Measurements from ENCODE around the gene CCT4. TPM values are rescaled to one million over a fixed set of nuclear protein-coding genes. Genes with fewer than 3 reads are reported as not detected.
"Not testable (repeated sequence)": the region's sequence is repeated elsewhere in the genome, so short reads cannot be mapped to it uniquely, and the experiment has no call there.

CCT4 gene
- total RNA-seq, 2 experiments from 2014 or later: 196 to 232 TPM

DNA sequence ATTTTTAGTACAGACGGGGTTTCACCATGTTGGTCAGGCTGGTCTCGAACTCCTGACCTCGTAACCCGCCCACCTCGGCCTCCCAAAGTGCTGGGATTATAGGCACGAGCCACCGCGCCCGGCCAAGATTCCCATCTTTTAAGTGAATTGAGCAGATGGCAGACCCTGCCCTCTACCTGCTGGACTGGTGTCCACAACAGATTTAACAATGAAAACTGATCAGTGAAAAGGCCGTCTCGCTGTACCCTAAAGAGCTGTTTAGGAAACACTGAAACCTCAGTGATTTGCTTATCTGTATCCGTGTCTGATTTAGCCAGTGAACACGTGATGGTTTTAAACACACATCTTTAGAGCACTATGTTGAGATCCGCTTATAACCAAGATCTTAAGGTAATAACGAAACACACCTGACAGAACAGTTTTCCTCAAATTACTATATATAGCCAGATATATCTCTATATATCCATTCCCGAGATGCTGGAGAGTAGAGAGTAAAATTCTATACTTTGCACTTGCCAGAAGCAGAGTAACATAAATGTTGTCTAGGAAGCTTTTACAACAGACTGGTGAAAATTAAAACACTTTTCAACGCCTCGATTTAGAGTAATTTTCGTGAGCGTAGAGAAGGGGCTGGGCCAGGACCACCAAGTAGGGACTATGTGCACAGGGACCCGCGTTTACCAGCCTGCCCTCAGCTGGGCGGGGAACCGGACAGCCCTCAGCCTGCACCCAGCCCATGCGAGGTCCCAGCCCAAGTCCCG is 35.2 kb downstream of the CCT4 start:
- POLR2A ChIA-PET: interaction anchor here (0.5 to 1.3 kb wide), 6 partner anchors 9 to 554 kb away, joined by 3 to 6 read pairs (median 4); no protein-coding TSS in a partner anchor
- intact Hi-C loops (cut with micrococcal nuclease; ENCODE audit: unreplicated experiment): loop anchor here (1.0 kb wide), 1 partner anchor 158 kb away; no protein-coding TSS in a partner anchor
- H3K4me1 ChIP-seq (ENCODE audit: insufficient read depth, low read length, poor library complexity, severe bottlenecking): peaks cover 20% of the 10 kb centered on the region
- no peaks in the 10 kb centered on the region for H4K20me1 ChIP-seq (ENCODE audit: insufficient read depth, low read length)
- peak overlapping the region; percentile 91 for H2AFZ ChIP-seq (ENCODE audit: low read length)
- DNase-seq (ENCODE audit: low spot score): peak; percentile 33
- no peaks in the 10 kb centered on the region for H3K9me3 ChIP-seq (ENCODE audit: low read length)
- H3K36me3 ChIP-seq (ENCODE audit: insufficient read depth, low read length): no peaks in the 10 kb centered on the region
- no peaks in the 10 kb centered on the region for H3K9me2 ChIP-seq (ENCODE audit: insufficient read depth, low read length)
- CTCF ChIA-PET (ENCODE audit: unreplicated experiment): interaction anchor here (0.5 kb wide), 1 partner anchor 21 kb away, joined by 3 read pairs; no protein-coding TSS in a partner anchor
- BruUV-seq (replicated peaks): no TSS peak
- TF ChIP-seq EZH2phosphoT487 (IDR thresholded peaks at IDR 0.05; ENCODE audit: borderline replicate concordance, low read depth, low read length): no peak
- TF ChIP-seq, protein P1, sequence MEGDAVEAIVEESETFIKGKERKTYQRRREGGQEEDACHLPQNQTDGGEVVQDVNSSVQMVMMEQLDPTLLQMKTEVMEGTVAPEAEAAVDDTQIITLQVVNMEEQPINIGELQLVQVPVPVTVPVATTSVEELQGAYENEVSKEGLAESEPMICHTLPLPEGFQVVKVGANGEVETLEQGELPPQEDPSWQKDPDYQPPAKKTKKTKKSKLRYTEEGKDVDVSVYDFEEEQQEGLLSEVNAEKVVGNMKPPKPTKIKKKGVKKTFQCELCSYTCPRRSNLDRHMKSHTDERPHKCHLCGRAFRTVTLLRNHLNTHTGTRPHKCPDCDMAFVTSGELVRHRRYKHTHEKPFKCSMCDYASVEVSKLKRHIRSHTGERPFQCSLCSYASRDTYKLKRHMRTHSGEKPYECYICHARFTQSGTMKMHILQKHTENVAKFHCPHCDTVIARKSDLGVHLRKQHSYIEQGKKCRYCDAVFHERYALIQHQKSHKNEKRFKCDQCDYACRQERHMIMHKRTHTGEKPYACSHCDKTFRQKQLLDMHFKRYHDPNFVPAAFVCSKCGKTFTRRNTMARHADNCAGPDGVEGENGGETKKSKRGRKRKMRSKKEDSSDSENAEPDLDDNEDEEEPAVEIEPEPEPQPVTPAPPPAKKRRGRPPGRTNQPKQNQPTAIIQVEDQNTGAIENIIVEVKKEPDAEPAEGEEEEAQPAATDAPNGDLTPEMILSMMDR (conservative IDR thresholded peaks at IDR 0.05; ENCODE audit: low read length): no peak; the same call in 1 of the 2 replicates
- peak overlapping the region; percentile 74 for H3K4me3 ChIP-seq (ENCODE audit: low read depth, low read length, poor library complexity, severe bottlenecking)
- peak overlapping the region; percentile 78 for H3K4me2 ChIP-seq (ENCODE audit: low read length)
- no peaks in the 10 kb centered on the region for H3K79me2 ChIP-seq (ENCODE audit: insufficient read depth, low read depth, low read length)
- H3K27ac ChIP-seq (ENCODE audit: low read depth, low read length, poor library complexity, severe bottlenecking): peak overlapping the region; percentile 59

DNA sequence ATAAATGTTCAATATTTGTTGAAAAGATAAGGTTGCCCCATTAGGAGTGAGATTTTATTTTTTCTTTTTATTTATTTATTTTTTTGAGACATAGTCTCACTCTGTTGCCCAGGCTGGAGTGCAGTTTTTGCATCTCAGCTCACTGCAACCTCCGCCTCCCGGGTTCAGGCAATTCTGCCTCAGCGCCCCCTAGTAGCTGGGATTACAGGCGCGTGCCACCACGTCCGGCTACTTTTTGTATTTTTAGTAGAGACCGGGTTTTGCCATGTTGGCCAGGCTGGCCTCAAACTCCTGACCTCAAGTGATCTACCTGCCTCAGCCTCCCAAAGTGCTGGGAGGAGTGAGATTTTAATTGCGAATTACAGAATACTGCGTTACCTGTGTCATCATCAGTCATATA is 37.2 kb downstream of the CCT4 start:
- BruUV-seq (replicated peaks); intact Hi-C loops (cut with micrococcal nuclease; ENCODE audit: unreplicated experiment); H3K79me2 ChIP-seq (ENCODE audit: insufficient read depth, low read depth, low read length); H3K9me2 ChIP-seq (ENCODE audit: insufficient read depth, low read length); CTCF ChIA-PET (ENCODE audit: unreplicated experiment); H2AFZ ChIP-seq (ENCODE audit: low read length); H3K4me3 ChIP-seq (ENCODE audit: low read depth, low read length, poor library complexity, severe bottlenecking); H3K9me3 ChIP-seq (ENCODE audit: low read length); POLR2A ChIA-PET; H3K27ac ChIP-seq (ENCODE audit: low read depth, low read length, poor library complexity, severe bottlenecking); H4K20me1 ChIP-seq (ENCODE audit: insufficient read depth, low read length); DNase-seq (ENCODE audit: low spot score); H3K4me2 ChIP-seq (ENCODE audit: low read length); H3K36me3 ChIP-seq (ENCODE audit: insufficient read depth, low read length): not testable (repeated sequence)
- peaks cover 17% of the 10 kb centered on the region for H3K4me1 ChIP-seq (ENCODE audit: insufficient read depth, low read length, poor library complexity, severe bottlenecking)
- TF ChIP-seq, protein P1 (conservative IDR thresholded peaks at IDR 0.05; ENCODE audit: low read length): peak; percentile 51

- H2AFZ ChIP-seq (ENCODE audit: low read length): no peak overlapping the region
- DNase-seq (ENCODE audit: low spot score): no peak
- H3K27ac ChIP-seq (ENCODE audit: low read depth, low read length, poor library complexity, severe bottlenecking): no peak overlapping the region
- no peak overlapping the region for H3K4me3 ChIP-seq (ENCODE audit: low read depth, low read length, poor library complexity, severe bottlenecking)
- POLR2A ChIA-PET: no interaction called here
- no TSS peak for BruUV-seq (replicated peaks)
- H3K9me2 ChIP-seq (ENCODE audit: insufficient read depth, low read length): no peaks in the 10 kb centered on the region
- no peaks in the 10 kb centered on the region for H3K9me3 ChIP-seq (ENCODE audit: low read length)
- no peaks in the 10 kb centered on the region for H3K36me3 ChIP-seq (ENCODE audit: insufficient read depth, low read length)
- H3K4me1 ChIP-seq (ENCODE audit: insufficient read depth, low read length, poor library complexity, severe bottlenecking): no peaks in the 10 kb centered on the region
- no peak overlapping the region for H3K4me2 ChIP-seq (ENCODE audit: low read length)
- intact Hi-C loops (cut with micrococcal nuclease; ENCODE audit: unreplicated experiment): no loop called here
- H3K79me2 ChIP-seq (ENCODE audit: insufficient read depth, low read depth, low read length): no peaks in the 10 kb centered on the region
- CTCF ChIA-PET (ENCODE audit: unreplicated experiment): no interaction called here
- TF ChIP-seq, protein P1 (conservative IDR thresholded peaks at IDR 0.05; ENCODE audit: low read length): no peak
- TF ChIP-seq EZH2phosphoT487 (IDR thresholded peaks at IDR 0.05; ENCODE audit: borderline replicate concordance, low read depth, low read length): no peak
- H4K20me1 ChIP-seq (ENCODE audit: insufficient read depth, low read length): no peaks in the 10 kb centered on the region
Observed at GRCh38 chr2:61845320-61845719, 43.1 kb downstream of the CCT4 start.
